Right lobe of liver (tissue), 4 donors: ENCODE results near the gene MAML3.

Experiments used
- CTCF ChIP-seq, 4 donors: fragments of 200-600 bp in 3 of 4; fragments of 450-650 bp in 1 of 4; IDR thresholded peaks; one replicate each; pipeline versions ENCODE4 v1.5.1 to v1.8.0; 2016 to 2022; ENCODE audit warnings: antibody characterized with exemption in 4 of 4, mild to moderate bottlenecking in 2 of 4
- POLR2A ChIP-seq: fragments of 450-650 bp; IDR thresholded peaks from one replicate; pipeline ENCODE4 v1.6.1; 2017; ENCODE audit warnings: antibody characterized with exemption, mild to moderate bottlenecking
- donor health status: DM: no; HTN: no; CAD: no.
- donor health status: DM: no; HTN: no; CAD: no.
- donor health status: DM: no; HTN: yes; CAD: no.

GRCh38 chr4:140115140-140115539, 38.8 kb downstream of the MAML3 start:
- TF ChIP-seq CTCF (IDR thresholded peaks at IDR 0.05) (no peak), POLR2A (no peak)
